Endothelial cell (in vitro differentiated cells): Measurements from ENCODE around the gene CDO1. TPM values are rescaled to one million over a fixed set of nuclear protein-coding genes. Genes with fewer than 3 reads are reported as not detected.

Experiments used
- DNase-seq: peaks from one replicate; pipeline ENCODE4 v3.0.0; 2021; ENCODE audit warnings: low spot score
- H3K27ac Mint-ChIP-seq: one replicate; pipeline ENCODE4 v1.8.0; 2021; ENCODE audit warnings: mixed read lengths, inconsistent platforms; ENCODE audit not compliant: unreplicated experiment
- H3K27me3 Mint-ChIP-seq: one replicate; pipeline ENCODE4 v1.8.0; 2021; ENCODE audit warnings: mild to moderate bottlenecking, moderate library complexity, mixed read lengths, inconsistent platforms; ENCODE audit not compliant: unreplicated experiment
- H3K36me3 Mint-ChIP-seq: one replicate; pipeline ENCODE4 v1.8.0; 2021; ENCODE audit warnings: mild to moderate bottlenecking, low read depth, mixed read lengths, inconsistent platforms; ENCODE audit not compliant: unreplicated experiment
- H3K4me1 Mint-ChIP-seq: one replicate; pipeline ENCODE4 v1.8.0; 2021; ENCODE audit warnings: mild to moderate bottlenecking, mixed read lengths, inconsistent platforms; ENCODE audit not compliant: unreplicated experiment
- H3K4me3 Mint-ChIP-seq: one replicate; pipeline ENCODE4 v1.8.0; 2021; ENCODE audit warnings: mild to moderate bottlenecking, mixed read lengths, inconsistent platforms; ENCODE audit not compliant: unreplicated experiment
- H3K9me3 Mint-ChIP-seq: one replicate; pipeline ENCODE4 v1.8.0; 2021; ENCODE audit warnings: mixed read lengths, inconsistent platforms; ENCODE audit not compliant: unreplicated experiment
- total RNA-seq: library from RNA; stranded (reverse); fragmentation: NEBNext Ultra II Directional; extraction: Animal tissue kit (Norgen Biotek cat#: 25700); gene quantifications from one replicate; pipeline ENCODE4 v1.2.1, GENCODE V29; 2021; ENCODE audit not compliant: unreplicated experiment
- TF ChIP-seq, protein P1 (sequence below): fragments of 200-600 bp; sonication (generic); IDR thresholded peaks from one replicate; pipeline ENCODE4 v1.5.0; 2021; ENCODE audit warnings: antibody characterized with exemption; ENCODE audit not compliant: unreplicated experiment

The CDO1 gene
- total RNA-seq, 1 donor from 2014 or later, result 2.9 TPM

- Mint-ChIP-seq H3K4me1 (peaks cover 46% of the 10 kb centered on the region), H3K36me3 (peaks cover 4% of the 10 kb centered on the region), H3K27me3 (peaks cover 11% of the 10 kb centered on the region), H3K9me3 (no peaks in the 10 kb centered on the region), H3K4me3 (no peak overlapping the region), H3K27ac (no peak overlapping the region)
- TF ChIP-seq, protein P1, sequence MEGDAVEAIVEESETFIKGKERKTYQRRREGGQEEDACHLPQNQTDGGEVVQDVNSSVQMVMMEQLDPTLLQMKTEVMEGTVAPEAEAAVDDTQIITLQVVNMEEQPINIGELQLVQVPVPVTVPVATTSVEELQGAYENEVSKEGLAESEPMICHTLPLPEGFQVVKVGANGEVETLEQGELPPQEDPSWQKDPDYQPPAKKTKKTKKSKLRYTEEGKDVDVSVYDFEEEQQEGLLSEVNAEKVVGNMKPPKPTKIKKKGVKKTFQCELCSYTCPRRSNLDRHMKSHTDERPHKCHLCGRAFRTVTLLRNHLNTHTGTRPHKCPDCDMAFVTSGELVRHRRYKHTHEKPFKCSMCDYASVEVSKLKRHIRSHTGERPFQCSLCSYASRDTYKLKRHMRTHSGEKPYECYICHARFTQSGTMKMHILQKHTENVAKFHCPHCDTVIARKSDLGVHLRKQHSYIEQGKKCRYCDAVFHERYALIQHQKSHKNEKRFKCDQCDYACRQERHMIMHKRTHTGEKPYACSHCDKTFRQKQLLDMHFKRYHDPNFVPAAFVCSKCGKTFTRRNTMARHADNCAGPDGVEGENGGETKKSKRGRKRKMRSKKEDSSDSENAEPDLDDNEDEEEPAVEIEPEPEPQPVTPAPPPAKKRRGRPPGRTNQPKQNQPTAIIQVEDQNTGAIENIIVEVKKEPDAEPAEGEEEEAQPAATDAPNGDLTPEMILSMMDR, result no peak
- DNase-seq, result no peak
These were observed 30.8 kb upstream of the CDO1 start for GRCh38 chr5:115847290-115847689.

DNA sequence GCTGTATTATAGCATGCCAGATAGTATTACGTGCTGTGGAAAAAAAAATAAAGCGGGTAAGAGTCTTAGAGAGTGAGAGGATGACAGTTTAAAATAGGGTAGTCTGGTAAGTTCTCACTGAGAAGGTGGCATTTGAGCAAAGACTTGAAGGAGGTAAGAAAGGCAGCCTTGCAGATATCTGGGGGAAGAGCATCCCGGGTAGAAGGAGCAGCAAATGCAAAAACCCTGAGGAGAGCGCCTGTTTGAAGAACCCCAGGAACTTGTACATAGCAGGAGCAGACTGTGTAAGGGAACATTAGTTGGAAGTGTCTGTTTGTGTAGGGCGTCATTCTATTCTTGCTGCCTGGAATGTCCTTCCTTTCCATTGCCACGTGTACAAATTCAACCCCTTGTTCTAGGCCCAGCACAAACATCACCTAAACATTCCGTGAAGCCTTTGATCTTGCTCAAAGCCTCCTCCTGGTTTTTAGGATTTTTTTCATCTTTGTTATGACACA is 27.9 kb upstream of the CDO1 start:
- no peaks in the 10 kb centered on the region for H3K9me3 Mint-ChIP-seq
- peaks cover 16% of the 10 kb centered on the region for H3K27me3 Mint-ChIP-seq
- H3K27ac Mint-ChIP-seq, result peak overlapping the region; percentile 85
- TF ChIP-seq, protein P1, result no peak
- H3K36me3 Mint-ChIP-seq, result peaks cover 7% of the 10 kb centered on the region
- H3K4me3 Mint-ChIP-seq, result peak overlapping the region; percentile 53
- peaks cover 41% of the 10 kb centered on the region for H3K4me1 Mint-ChIP-seq
- no peak for DNase-seq

GRCh38 chr5:115843444-115844130 is 27.1 kb upstream of the CDO1 start:
- Mint-ChIP-seq H3K4me3 (peak overlapping the region; percentile 98), H3K9me3 (no peaks in the 10 kb centered on the region), H3K4me1 (peaks cover 41% of the 10 kb centered on the region), H3K27ac (peak overlapping the region; percentile 76), H3K36me3 (peaks cover 7% of the 10 kb centered on the region), H3K27me3 (peaks cover 16% of the 10 kb centered on the region)
- DNase-seq, result no peak
- TF ChIP-seq, protein P1, result no peak

DNA sequence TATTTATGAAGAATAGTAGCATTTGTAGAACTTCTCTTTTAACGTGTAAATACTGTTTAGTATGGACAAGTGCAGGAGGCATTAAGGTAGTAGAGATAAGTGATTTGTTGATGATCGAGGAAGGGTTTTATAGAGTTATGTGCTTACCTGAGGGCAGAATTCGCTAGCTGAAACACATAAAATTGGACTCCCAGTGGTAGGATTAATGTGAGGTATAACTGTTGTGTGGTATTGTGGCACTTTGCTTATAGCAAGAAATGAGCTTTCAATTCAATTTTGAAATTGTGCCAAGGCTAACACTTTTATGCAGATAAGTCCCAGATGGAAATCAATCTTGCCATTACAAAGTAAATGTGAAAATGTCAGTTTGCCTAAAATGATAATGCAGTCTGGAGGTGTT is 26.5 kb upstream of the CDO1 start:
- Mint-ChIP-seq H3K27ac (peak overlapping the region; percentile 92), H3K4me1 (peaks cover 41% of the 10 kb centered on the region), H3K4me3 (peak overlapping the region; percentile 98), H3K9me3 (no peaks in the 10 kb centered on the region), H3K27me3 (peaks cover 16% of the 10 kb centered on the region), H3K36me3 (peaks cover 7% of the 10 kb centered on the region)
- TF ChIP-seq, protein P1, result no peak
- DNase-seq, result no peak

GRCh38 chr5:115842089-115842935 is 25.9 kb upstream of the CDO1 start:
- peaks cover 41% of the 10 kb centered on the region for H3K4me1 Mint-ChIP-seq
- TF ChIP-seq, protein P1, result no peak

More at GRCh38 chr5:115842089-115842935, 25.9 kb upstream of the CDO1 start:
- Mint-ChIP-seq H3K27me3 (peaks cover 16% of the 10 kb centered on the region), H3K9me3 (no peaks in the 10 kb centered on the region), H3K36me3 (peaks cover 7% of the 10 kb centered on the region), H3K4me3 (peak overlapping the region; percentile 98), H3K27ac (peak overlapping the region; percentile 92)
- peak; percentile 75 for DNase-seq
